Lower leg skin (tissue), 3 donors: ENCODE data around the gene MVB12B.

ENCODE experiments used
- POLR2A ChIP-seq, 2 donors: fragments of 450-650 bp; IDR thresholded peaks; one replicate each; pipeline ENCODE4 v1.6.1; 2016 to 2017; ENCODE audit warnings: antibody characterized with exemption in 2 of 2, mild to moderate bottlenecking in 1 of 2, moderate library complexity in 1 of 2
- TF ChIP-seq, protein P1 (sequence below), 3 donors: fragments of 450-650 bp; IDR thresholded peaks; one replicate each; pipeline ENCODE4 v1.5.1; 2016; ENCODE audit warnings: antibody characterized with exemption in 3 of 3, mild to moderate bottlenecking in 3 of 3, moderate library complexity in 2 of 3

DNA sequence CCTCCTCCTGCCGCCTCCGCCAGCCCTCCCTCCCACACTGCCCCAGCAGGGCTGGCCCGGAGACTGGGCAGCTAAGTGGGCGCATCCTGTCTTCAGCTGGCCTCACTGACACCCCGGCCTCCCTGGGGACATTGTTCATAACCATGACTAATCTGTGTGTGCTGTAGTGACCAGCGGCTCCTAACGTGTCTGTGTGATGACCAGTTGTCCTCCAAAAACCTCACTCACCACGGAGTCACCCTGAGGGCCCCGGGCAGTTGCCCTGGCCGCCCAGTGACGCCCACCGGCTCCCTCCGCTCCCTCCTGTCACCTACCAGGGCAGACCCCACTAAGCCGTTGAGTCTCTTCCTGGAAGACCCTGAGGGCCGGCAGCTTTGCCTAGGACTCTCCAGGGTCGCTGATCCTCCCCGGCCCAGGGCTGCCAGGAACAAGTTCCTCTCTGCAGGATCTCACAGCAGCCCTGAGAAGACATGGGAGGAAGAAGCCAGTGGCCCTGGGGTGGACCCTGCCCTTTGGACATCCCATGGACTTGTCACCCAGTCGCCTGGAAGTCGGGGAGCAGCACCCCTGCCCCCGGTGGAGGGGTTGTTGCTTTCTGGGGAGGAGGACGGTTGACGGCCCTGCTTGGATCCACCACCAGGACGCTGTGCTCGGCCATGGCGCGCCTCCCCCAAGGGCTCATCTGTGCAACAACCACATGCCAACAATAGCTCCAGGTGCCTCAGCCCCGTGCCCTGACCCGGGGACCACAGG, 176.9 kb downstream of the MVB12B start:
- TF ChIP-seq, protein P1, sequence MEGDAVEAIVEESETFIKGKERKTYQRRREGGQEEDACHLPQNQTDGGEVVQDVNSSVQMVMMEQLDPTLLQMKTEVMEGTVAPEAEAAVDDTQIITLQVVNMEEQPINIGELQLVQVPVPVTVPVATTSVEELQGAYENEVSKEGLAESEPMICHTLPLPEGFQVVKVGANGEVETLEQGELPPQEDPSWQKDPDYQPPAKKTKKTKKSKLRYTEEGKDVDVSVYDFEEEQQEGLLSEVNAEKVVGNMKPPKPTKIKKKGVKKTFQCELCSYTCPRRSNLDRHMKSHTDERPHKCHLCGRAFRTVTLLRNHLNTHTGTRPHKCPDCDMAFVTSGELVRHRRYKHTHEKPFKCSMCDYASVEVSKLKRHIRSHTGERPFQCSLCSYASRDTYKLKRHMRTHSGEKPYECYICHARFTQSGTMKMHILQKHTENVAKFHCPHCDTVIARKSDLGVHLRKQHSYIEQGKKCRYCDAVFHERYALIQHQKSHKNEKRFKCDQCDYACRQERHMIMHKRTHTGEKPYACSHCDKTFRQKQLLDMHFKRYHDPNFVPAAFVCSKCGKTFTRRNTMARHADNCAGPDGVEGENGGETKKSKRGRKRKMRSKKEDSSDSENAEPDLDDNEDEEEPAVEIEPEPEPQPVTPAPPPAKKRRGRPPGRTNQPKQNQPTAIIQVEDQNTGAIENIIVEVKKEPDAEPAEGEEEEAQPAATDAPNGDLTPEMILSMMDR (IDR thresholded peaks at IDR 0.05) = no peak
- no peak for TF ChIP-seq POLR2A (IDR thresholded peaks at IDR 0.05)
